TTC549 (cell line): ENCODE data around the gene PUS7L.
"Not testable (repeated sequence)": the region's sequence is repeated elsewhere in the genome, so short reads cannot be mapped to it uniquely, and the experiment has no call there.

Experiments used
- FAIRE-seq: peaks from 2 replicates; lab custom pipeline; 2012; peaks lifted over from hg19 to GRCh38; lab: Jason Lieb, UNC

Gene PUS7L, protein sequence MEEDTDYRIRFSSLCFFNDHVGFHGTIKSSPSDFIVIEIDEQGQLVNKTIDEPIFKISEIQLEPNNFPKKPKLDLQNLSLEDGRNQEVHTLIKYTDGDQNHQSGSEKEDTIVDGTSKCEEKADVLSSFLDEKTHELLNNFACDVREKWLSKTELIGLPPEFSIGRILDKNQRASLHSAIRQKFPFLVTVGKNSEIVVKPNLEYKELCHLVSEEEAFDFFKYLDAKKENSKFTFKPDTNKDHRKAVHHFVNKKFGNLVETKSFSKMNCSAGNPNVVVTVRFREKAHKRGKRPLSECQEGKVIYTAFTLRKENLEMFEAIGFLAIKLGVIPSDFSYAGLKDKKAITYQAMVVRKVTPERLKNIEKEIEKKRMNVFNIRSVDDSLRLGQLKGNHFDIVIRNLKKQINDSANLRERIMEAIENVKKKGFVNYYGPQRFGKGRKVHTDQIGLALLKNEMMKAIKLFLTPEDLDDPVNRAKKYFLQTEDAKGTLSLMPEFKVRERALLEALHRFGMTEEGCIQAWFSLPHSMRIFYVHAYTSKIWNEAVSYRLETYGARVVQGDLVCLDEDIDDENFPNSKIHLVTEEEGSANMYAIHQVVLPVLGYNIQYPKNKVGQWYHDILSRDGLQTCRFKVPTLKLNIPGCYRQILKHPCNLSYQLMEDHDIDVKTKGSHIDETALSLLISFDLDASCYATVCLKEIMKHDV

DNA sequence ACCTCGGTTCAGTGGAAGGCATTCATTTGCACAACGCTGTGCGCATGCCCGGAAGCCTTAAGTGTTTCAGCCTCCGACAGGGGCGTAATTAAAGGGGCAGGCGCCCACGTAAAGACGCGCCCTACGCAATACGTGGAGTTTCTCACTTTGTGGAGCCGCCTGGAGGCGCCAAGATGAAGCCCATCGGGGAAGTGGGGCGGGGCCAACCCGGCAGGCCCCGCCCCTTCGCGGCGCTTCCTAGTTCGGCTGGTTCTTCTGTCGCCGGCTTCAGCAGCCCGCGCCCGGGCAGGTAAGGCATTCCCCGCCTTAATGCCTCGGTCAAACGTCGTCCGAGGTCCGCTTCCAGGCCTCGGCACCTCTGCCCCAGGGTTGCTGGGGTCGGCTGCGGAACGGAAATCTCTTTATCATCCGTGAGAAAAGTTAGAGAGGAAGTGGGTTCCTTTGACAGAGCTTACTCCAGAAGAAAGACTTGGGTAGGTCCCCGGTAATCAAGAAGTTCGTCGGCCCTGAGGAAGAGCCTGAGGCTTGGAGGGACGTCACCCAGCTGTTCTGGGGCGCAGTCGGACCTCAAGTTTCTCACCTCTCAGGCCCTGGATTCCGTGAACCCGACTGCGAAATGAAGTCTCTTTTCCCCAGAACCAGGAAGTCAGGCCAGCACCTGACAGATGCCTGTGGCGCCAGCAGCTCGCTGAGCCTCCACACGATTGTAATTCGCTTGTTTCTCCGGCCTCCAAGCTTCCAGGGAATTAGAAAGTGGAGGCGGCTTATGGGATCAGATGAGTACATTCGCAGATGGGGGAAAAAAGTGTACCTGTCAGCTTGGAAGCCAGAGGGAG is at the start of gene PUS7L, which contains the start of gene IRAK4:
Gene PUS7L, minus strand, starts transcription at position 63 of the 836 bp plus-strand sequence. CDS start 3,545 bp downstream, outside the sequence.
Gene IRAK4, plus strand, starts transcription at position 224 of the 836 bp plus-strand sequence. CDS start 9,161 bp downstream, outside the sequence.
- peak; percentile 86 for FAIRE-seq

DNA sequence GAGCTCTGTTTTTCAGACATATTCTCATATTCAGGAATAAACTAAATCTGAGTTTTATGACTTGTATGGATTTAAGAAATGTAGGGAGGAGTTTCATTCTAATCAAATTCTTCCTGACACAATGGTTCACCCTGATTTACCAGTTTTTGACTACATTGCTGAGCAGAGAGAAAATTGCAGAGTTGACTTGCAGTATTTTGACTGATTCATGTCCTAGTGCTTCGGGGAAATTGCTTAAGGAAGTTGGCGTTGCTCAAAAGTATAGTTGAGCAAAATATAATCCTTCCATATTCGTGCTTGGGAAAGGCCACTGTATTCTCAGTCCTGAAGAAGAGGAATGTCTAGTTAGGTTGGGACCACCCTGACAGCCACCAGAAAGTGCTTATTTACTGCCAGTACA is 48.8 kb upstream of the PUS7L start:
- FAIRE-seq = no peak

DNA sequence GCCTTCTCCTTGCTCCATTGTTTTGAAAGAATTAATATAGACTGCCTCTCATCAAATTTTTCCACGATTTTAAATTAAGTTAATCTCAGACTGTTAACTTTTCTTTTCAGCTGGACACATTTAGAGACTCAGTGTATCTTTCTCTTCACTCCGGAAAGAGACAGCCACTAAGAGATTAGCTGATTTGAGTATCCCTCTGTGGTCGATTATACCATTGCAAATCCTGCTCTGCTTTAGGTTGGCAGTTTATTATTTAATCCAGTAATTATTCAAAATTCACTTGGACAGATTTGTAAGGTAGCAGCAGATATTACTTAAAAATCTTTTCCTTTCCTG is 48.1 kb upstream of the PUS7L start:
- FAIRE-seq = no peak

DNA sequence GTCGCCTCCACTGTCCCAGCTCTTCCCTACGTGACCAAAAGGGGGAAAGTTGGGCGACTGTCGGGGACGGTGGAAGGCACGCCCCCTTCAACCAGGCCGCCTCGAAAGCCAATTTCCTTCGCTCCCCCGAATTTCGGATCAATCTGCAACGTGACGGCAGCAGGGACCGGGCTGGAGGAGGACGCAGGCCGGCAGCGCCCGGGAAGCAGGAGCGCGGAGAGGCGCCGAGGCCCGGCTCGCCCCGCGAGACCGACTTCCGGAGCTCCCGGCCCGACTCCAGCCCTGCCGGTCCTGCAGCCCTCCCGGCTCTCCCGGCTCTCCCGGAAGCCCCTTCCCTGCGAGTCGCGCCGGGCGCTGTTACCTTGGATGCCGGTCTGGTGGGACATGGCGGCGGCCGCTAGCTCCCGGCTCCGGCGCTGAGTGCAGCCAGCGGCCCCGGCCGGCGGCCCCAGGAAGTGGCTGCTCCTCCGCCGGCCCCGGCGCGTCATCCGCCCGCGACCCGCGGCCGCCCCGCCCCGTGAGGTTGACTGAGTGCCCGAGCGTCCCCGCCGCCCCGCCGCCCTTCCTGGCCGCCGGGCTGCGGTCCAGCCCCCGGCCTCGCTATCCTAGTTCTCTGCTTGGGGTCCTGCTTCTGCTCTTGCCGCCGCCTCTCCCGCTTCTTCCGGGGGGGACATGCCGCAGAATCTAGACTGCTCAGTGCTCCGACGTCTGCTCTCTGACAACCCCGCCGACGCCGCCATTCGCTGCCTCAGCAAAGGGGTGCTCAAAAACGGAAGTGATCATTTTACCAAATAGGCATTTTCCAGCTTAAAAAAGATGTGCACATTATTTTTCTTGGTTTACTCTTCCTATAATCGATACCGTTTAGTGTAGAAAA is 47.5 kb upstream of the PUS7L start, which contains the start of gene TWF1:
Gene TWF1, minus strand, starts transcription at position 458 of the 877 bp plus-strand sequence. Its CDS starts 72 bp downstream, at position 386.
- no peak for FAIRE-seq

DNA sequence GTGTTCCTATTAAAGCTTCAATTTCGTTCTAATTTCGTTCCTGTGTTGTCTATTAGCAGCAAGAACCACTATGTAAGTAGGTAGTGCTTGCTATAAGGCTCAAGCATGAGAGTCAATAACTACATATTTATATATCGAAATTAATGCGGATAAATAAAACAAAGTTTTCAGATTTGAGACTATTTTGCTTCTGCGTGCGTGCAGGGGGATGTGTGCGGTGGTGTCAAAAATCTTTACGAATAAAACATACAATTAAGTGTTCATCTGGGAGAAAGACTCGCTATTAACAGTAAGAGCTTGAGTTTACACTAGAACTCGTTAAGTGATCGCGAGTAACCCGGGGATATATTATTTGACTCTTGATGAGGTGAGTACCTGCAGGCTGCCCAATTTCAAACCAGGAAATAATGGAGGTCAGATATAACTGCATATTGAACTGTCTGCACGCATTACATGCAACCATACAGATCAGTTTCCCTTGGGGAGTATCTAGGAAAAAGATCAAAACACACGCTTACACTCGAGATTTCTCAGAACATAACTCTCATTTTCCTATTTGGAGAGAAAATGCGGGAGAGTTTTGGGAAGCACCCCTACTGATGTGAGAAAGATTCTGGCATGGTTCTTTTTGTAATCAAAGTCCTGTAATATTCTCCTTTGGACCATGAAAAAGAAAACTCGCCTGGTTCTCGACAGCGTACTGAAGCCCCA is 46.7 kb upstream of the PUS7L start:
- no peak for FAIRE-seq

DNA sequence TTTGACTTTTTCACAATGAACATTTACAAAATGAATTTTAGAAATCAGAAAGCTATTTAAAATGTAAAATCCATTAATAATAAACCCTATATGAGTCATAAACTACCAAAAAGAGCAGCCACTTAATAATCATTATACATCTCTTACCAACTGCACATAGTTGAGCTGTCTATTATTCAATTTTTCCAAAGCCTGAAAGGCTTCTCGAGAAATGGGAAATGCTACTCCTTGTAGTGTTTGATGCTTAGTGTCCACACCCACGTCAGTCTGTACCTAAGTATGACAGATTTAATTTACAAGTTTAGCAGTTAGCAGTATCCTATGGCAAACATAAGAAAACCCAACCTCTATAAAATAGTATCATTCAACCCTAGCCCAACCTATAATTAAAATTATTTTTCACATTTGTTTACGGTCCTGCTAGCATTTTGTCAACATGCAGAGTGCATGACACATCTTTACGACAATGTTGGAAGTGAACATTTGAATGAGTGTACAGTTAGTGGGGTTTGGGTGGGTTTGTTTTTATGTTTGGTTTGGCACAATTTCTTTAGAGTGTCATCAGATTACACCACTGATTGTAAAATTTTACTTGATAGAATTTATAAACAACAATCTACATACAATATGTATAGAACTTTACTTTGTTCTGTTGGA is 39.1 kb upstream of the PUS7L start:
- FAIRE-seq = no peak

DNA sequence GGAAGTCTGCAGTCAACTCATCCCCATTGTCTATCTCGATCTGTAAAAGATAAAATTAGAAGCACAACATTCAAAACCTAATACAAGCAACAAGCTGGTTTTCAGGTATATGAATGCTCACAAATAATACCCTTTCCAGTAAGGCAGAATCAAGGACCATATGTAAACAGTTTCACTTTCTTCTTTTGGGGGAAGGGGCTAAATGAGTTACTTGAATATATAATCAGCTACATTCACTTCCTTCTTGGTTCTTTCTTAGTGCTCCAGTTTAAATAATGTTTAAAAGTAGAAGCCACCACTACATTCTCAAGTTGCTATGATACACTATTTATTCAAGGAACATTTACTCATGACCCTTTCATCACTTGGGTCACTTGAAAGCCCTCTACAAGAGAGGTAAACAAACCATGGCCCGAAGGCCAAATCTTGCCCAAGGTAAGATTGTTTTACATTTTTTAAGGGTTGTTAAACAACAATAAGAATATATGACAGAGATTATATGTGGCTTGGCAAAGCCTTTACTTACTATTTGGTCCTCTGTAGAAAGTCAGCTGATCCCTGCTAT is 37.2 kb upstream of the PUS7L start:
- FAIRE-seq = no peak

DNA sequence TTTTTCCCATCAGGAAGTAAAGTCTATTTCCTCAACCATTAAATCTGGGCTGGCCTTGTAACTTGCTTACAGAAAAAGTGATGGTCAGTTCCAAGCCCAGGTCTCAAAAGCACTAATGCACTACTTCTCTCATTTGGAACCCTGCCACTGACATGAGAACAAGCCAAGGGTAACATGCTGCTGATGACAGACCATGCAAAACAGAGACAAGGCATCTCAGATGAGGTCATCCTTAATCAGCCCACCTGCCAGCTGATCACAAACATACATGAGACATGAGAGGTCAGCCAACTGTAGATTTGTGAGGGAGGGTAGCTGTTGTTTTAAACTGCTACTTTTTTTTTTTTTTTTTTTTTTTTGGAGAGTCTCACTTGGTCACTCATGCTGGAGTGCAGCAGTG is 31.4 kb upstream of the PUS7L start:
- no peak for FAIRE-seq

DNA sequence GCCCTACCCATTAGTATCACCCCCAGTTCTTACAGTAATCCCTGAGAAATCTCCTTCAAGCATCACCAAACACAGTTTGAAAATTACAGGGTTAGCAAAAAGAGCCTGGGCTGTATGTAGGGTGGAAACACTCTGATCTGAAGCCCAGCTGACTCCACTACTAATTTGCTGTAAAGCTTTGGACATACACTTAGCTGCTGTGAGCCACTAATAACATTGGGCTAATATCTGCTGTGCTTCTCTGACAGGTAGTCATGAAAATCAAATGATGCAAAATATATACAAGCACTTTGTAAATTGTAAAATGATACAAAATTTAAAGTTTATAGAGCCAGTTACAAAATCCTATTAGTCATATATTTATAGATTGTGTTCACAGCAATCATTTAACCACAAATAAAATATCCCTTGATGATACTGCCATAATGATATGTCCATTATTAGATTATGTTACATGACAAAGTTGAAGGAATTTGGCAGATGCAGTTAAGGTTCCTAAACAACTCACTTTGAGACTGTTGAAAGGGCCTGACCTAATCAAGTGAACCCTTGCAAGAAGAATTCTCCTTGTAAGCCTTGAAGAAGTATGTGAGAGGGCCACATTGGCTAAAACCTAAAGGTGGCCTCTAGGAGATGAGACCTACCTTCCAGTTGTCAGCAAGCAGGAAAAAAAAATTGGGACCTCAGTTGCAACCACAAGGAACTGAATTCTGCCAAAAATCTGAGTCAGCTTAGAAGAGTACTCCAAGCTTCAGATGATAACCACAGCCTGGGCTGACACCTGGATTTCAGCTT is 28.5 kb upstream of the PUS7L start:
- no peak for FAIRE-seq

DNA sequence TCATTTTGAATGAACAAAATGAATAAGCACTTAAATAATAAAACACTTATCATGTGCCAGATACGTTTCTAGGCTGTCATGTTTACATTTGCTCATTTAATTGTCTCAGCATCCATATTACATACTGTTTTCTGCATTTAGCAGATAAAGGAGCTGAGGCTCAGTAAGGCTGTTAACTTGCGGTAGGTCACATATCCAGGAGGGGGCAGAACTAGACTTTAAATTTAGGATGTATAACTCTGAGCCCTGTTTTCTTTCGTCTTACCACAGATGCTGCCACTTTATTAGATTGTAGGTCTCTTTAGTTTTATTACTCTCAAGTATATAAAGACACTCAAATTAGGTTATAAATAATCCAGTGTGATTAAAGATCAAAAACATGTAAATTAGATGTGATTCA is 17.9 kb upstream of the PUS7L start:
- FAIRE-seq = peak; percentile 82

DNA sequence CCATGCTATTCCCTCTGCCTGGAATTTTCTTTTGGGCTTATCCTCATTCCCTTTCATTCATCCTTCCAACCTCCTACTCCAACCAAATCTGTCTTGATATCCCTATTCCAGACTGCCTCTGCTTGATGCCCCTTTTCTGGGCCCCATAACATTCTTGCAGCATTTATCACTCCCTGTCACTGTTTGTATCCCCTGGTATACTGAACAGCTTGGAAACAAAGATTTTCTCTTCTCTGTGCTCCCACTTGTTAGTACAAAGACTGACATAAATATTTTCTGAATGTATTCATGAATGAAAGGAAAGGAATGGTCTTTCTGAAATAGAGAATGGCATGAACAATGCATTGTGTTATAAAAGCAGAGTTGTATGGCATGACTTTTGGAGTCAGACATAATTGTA is 7.7 kb upstream of the PUS7L start:
- no peak for FAIRE-seq

DNA sequence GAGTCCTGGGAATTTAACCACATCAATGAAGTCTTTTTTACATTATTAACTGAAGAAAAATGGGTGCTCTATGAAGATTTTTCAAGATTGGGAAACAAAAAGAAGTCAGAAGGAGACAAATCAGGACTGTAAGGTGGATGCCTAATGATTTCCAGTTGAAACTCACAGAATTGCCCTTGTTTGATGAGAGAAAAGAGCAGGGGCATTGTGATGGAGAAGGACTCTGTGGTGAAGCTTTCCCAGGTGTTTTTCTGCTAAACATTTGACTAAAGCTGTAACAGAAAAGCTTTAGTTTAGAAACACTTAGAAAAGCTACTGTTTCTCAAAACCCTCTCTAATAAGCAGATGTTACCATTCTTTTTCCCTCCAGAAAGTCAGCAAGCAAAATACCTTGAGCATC is 5.9 kb upstream of the PUS7L start:
- no peak for FAIRE-seq

DNA sequence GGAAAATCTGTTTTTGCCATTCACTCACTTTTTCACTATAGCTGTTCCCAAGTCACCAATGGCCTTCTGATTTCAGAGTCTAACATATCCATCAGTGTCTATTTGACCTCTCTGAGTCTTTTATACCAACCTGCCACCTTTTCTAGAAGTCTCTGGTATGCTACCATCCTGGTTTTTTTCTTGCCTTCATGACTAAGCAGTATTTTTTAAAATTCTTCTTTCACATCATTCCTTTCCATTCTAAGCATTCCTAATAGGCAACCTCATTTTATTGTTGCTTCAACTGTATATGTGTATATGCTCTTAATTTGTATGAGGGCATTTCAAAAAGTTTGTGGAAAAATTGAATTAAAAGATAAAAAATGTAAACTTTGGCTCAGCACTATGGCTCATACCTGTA is 5.2 kb upstream of the PUS7L start:
- FAIRE-seq = no peak

DNA sequence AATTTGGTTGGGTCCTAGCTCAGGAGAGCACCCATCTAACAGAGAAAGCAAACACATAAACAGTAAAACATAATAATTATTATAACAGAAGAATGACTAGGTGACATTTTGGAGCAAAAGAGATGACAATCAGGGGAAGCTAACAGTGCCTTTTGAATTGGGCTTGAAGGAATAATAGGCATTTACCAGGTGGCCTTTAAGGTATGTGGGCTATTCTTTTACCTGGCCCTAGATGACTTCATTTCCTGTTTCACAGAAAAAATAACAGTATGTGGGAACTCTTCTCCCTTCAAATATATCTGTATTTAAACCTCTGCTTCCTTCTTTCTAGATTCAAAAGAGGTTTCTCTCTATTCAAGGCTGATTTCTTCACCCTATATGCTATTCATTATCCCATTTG is 4.0 kb upstream of the PUS7L start:
- FAIRE-seq = no peak

DNA sequence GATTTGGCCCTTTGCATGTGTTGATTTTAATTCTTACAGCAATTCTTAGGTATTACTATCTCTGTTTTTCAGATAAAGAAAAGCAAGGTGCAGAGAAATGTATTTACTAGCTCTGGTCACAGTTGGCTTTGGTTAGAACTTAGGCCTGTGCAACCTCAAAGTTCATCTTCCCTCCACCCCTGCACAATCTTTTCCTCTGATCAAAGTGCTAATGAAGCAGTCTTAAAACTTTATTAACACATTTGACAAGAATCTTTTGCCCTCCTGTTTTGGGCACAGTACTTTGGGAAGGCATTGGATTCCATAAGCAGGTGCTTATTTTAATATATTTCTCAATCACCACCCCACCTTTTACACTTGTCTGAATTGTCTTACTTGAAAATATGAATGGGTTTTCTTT is 2.9 kb upstream of the PUS7L start:
- FAIRE-seq = no peak

DNA sequence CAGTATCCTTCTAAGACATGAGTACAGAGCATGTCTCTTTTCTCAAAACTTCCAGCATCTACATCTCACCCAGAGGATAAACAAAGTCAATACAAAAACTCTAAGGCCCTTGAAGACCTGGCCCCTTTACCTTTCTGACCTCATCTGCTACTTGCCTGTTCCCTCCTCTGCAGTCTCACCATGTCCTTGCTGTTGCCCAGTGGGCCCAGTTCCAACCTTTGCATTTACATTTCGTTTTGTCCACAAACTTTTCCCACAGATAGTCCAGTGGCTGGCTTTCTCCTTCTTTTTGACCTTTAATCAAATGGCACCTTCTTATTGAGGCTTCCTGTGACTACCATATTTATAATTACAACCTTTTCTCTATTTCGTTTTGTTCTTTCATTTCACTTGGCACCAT is 1.8 kb upstream of the PUS7L start:
- FAIRE-seq = no peak

DNA sequence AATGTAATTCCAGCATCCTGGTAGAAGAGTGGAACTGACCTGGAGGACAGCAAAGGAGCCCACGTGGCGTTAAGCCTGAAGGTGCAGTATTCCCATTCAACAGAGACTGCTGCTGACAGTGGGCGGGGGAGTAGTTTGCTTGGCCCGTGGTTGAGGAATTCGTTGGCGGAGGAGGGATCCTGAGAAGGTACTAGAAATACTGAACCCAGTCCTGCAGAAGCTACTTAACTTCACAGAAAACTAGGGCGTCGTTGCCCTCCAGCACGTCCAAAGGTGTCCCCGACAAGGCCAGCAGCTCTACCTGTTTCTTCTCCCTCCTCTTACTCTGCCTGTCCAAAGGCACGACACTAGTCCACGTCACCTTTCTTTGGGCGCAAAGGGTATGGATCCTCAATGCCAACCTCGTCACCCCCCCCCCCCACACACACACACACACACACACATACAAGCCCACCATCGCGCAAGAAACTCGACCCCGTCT is 303 bp downstream of the PUS7L start:
- no peak for FAIRE-seq

DNA sequence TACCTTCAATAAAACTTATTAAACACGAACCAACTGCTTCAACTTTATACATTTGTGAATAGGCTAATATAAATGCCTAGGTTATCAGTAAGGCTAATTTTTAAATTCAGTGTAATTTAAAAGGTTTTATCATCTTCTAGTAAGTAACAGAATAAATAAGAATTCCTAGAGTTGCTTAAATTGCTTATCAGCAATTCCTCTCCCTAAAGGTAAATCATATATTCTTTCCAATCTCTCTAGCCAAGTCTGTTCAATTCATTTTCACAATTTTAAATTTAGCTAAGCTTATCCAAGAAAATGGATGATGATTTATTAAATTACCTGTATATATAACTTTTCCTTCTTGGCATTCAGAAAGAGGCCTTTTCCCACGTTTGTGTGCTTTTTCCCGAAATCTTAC is 4.6 kb downstream of the PUS7L start:
- no peak for FAIRE-seq

DNA sequence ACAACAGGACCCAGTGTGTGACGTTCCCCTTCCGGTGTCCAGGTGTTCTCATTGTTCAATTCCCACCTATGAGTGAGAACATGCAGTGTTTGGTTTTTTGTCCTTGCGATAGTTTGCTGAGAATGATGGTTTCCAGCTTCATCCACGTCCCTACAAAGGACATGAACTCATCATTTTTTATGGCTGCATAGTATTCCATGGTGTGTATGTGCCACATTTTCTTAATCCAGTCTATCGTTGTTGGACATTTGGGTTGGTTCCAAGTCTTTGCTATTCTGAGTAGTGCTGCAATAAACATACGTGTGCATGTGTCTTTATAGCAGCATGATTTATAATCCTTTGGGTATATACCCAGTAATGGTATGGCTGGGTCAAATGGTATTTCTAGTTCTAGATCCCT is 7.2 kb downstream of the PUS7L start:
- not testable (repeated sequence) for FAIRE-seq
